ENCODE measurements around the gene CITED4.
A peak's percentile ranks its signal among the peaks of the same experiment; 100 is the strongest.

CITED4 gene

GRCh38 chr1:40831001-40831732 lies 31.0 kb downstream of the CITED4 start:
- DNase-seq = no peak

GRCh38 chr1:40830419-40830943 lies 31.7 kb downstream of the CITED4 start:
- no peak for DNase-seq

GRCh38 chr1:40829631-40830245 lies 32.4 kb downstream of the CITED4 start:
- DNase-seq = no peak

- DNase-seq = no peak
Observed at GRCh38 chr1:40825996-40826395, 36.2 kb downstream of the CITED4 start.

GRCh38 chr1:40825435-40825788 lies 36.8 kb downstream of the CITED4 start:
- no peak for DNase-seq

GRCh38 chr1:40824591-40825434 lies 37.4 kb downstream of the CITED4 start:
- no peak for DNase-seq

GRCh38 chr1:40823983-40824382 lies 38.2 kb downstream of the CITED4 start:
- DNase-seq = no peak

- no peak for DNase-seq
Observed at GRCh38 chr1:40823345-40823744, 38.8 kb downstream of the CITED4 start.

GRCh38 chr1:40822890-40823289 lies 39.3 kb downstream of the CITED4 start:
- DNase-seq = no peak

GRCh38 chr1:40820911-40821693 lies 41.1 kb downstream of the CITED4 start:
- DNase-seq = no peak

- DNase-seq = no peak
Observed at GRCh38 chr1:40820251-40820797, 41.8 kb downstream of the CITED4 start.

- no peak for DNase-seq
Observed at GRCh38 chr1:40819101-40819500, 43.1 kb downstream of the CITED4 start.

- peak; percentile 88 for DNase-seq
Observed at GRCh38 chr1:40818264-40818961, 43.8 kb downstream of the CITED4 start.

- DNase-seq = no peak
Observed at GRCh38 chr1:40817791-40818263, 44.3 kb downstream of the CITED4 start.

- no peak for DNase-seq
Observed at GRCh38 chr1:40815420-40815819, 46.7 kb downstream of the CITED4 start.
